Erythroblast (primary cell): ENCODE measurements around the gene SPIN3.

ENCODE experiments used
- DNase-seq, 2 experiments: peaks; one replicate each; lab custom pipeline; 2025; lab: John Stamatoyannopoulos, UW
- GATA1 ChIP-seq: IDR thresholded peaks from 2 replicates; pipeline ENCODE4 v1.6.1; 2011; ENCODE audit warnings: low read depth, mild to moderate bottlenecking, control low read depth, low read length, moderate library complexity
- POLR2A ChIP-seq: IDR thresholded peaks from 2 replicates; pipeline ENCODE4 v1.6.1; 2011; ENCODE audit warnings: mild to moderate bottlenecking, low read length

Gene SPIN3

DNA sequence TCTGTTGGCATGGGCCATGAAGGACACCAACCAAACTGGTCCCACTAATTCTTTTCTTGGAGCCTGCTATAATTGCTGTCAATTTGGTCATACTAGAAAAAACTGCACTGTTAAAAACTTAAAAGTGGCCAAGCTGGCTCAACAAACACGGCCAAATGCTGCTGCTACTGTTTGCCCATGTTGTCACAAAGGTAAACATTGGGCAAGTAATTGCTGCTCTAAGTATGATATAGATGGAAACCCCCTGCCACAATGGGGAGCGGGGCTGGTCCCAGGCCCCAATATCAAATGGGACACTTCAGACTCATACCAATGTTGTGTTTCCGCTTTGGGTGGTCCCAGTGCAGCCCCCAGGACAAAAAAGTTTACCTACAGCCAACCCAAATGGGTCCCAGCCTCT lies 52.1 kb downstream of the SPIN3 start:
- no peak for DNase-seq
- TF ChIP-seq GATA1 (no peak), POLR2A (no peak)
